Measurements from ENCODE around the gene SMIM41.

SMIM41 gene

DNA sequence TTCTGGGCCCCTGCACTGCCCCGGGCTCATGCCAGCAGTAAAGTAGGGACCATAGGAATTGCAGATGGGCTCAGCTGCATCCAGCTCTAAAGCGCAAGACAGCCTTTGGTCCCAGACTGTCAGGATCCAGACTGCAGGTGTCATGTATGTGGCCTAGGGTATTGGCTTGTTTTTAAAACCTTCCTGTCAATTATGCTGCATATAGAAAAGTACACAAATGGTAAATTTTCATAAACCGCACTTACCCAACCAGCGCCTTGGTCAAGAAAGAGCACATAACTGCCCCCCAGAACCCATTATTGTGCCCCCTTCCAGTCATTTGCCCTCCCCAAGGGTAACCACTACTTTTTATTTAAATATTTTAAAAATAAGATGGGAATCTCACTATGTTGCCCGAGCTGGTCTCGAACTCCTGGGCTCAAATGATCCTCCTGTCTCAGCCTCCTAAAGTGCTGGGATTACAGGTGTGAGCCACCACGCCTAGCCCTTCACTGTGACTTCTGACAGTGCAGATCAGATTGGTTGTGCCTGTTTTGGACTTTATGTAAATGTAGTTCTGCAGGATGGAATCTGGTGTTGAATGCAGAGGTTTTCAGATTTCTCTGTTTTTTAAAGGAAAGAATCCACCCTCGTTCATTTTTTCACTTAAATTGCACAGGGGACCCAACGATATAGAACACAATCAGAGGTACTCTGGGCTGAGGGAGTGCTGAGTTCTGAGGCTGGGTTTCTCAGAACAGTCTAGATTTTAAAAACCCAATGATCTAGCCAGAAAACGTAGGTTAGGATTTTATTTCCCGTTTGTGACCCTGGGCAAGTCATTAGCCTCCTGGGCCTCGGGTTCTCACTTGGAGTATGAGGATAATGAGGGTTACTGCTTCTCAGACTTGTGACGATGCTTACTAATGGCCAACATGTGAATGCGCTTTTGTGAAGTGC is 21.6 kb upstream of the SMIM41 start:
- CTCF ChIA-PET = interaction anchor here (0.9 to 45.6 kb wide), 3 partner anchors 11 to 25 kb away, joined by 3 to 1695 read pairs (median 9); no protein-coding TSS in a partner anchor
- no peak overlapping the region for H3K4me3 ChIP-seq (ENCODE audit: low read depth, low read length)
- TF ChIP-seq, protein P1, sequence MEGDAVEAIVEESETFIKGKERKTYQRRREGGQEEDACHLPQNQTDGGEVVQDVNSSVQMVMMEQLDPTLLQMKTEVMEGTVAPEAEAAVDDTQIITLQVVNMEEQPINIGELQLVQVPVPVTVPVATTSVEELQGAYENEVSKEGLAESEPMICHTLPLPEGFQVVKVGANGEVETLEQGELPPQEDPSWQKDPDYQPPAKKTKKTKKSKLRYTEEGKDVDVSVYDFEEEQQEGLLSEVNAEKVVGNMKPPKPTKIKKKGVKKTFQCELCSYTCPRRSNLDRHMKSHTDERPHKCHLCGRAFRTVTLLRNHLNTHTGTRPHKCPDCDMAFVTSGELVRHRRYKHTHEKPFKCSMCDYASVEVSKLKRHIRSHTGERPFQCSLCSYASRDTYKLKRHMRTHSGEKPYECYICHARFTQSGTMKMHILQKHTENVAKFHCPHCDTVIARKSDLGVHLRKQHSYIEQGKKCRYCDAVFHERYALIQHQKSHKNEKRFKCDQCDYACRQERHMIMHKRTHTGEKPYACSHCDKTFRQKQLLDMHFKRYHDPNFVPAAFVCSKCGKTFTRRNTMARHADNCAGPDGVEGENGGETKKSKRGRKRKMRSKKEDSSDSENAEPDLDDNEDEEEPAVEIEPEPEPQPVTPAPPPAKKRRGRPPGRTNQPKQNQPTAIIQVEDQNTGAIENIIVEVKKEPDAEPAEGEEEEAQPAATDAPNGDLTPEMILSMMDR (IDR thresholded peaks at IDR 0.05; ENCODE audit: insufficient read depth, low read length, missing control alignments) = no peak
- no peak for DNase-seq (ENCODE audit: low read depth, low spot score)
- POLR2A ChIA-PET = no interaction called here

DNA sequence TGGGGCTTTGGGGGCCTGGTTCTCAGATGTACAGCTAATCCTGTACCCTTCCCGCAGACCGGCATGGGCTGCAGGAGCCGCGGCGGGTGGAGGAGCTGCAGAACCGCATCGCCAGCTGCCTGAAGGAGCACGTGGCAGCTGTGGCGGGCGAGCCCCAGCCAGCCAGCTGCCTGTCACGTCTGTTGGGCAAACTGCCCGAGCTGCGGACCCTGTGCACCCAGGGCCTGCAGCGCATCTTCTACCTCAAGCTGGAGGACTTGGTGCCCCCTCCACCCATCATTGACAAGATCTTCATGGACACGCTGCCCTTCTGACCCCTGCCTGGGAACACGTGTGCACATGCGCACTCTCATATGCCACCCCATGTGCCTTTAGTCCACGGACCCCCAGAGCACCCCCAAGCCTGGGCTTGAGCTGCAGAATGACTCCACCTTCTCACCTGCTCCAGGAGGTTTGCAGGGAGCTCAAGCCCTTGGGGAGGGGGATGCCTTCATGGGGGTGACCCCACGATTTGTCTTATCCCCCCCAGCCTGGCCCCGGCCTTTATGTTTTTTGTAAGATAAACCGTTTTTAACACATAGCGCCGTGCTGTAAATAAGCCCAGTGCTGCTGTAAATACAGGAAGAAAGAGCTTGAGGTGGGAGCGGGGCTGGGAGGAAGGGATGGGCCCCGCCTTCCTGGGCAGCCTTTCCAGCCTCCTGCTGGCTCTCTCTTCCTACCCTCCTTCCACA is 20.7 kb upstream of the SMIM41 start:
- ChIA-PET POLR2A (interaction anchor here (1.9 kb wide), 1 partner anchor 7 kb away, joined by 5 read pairs; the partner anchor contains the start of gene NR4A1), CTCF (interaction anchor here (1.1 to 45.6 kb wide), 4 partner anchors 9 to 26 kb away, joined by 4 to 1695 read pairs (median 20); partner anchors contain the start of gene ATG101)
- H3K4me3 ChIP-seq (ENCODE audit: low read depth, low read length) = no peak overlapping the region
- TF ChIP-seq, protein P1 (IDR thresholded peaks at IDR 0.05; ENCODE audit: insufficient read depth, low read length, missing control alignments) = no peak
- DNase-seq (ENCODE audit: low read depth, low spot score) = no peak

DNA sequence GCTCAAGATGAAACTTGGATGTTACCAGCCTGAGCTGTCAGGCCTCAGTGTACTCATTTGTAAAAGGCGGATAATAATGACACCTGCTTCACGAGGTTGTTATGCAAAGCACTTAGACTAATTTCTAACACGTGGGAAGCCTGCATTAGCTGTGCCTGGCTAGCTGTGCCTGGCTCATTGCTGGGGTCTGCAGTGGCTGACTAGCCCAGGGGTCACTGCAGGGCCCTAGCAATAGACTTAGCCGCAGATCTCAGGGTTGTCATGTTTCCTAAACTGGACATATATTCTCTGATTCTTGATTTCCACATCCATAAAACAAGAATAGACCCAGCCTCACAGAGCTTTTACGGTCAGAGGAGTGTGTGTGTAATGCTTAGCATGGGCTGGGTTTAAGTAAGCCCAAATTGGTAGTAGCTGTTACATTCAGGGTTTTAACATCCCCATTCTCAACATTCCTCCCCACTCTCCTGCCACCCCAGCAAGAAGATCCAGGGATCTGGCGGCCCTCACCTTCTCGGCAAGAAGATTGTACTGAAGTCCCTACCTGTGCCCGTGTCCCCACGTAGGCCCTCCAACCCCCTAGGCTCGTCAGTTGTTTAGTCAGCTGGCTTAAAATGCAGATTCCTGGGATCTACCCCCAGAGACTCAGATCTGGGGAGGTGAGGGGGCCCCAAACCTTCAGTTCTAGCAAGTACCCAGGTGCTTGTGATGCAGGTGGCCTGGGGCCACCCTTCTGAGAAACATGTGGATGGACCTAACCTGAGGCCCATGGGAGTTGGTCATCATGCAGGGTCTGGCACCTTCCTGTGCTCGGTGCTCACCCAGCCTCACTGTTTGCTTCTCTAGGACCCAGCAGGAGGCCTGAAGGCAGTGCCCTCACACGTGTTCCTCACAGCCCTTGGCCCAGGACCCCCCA is 19.7 kb upstream of the SMIM41 start:
- H3K4me3 ChIP-seq (ENCODE audit: low read depth, low read length) = no peak overlapping the region
- TF ChIP-seq, protein P1 (IDR thresholded peaks at IDR 0.05; ENCODE audit: insufficient read depth, low read length, missing control alignments) = no peak
- CTCF ChIA-PET = interaction anchor here (1.1 to 45.6 kb wide), 5 partner anchors 8 to 27 kb away, joined by 4 to 1695 read pairs (median 5); partner anchors contain the start of gene ATG101
- POLR2A ChIA-PET = interaction anchor here (1.4 to 1.9 kb wide), 2 partner anchors 9 to 10 kb away, joined by 3 to 5 read pairs; partner anchors contain the start of genes ATG101 and NR4A1
- no peak for DNase-seq (ENCODE audit: low read depth, low spot score)

DNA sequence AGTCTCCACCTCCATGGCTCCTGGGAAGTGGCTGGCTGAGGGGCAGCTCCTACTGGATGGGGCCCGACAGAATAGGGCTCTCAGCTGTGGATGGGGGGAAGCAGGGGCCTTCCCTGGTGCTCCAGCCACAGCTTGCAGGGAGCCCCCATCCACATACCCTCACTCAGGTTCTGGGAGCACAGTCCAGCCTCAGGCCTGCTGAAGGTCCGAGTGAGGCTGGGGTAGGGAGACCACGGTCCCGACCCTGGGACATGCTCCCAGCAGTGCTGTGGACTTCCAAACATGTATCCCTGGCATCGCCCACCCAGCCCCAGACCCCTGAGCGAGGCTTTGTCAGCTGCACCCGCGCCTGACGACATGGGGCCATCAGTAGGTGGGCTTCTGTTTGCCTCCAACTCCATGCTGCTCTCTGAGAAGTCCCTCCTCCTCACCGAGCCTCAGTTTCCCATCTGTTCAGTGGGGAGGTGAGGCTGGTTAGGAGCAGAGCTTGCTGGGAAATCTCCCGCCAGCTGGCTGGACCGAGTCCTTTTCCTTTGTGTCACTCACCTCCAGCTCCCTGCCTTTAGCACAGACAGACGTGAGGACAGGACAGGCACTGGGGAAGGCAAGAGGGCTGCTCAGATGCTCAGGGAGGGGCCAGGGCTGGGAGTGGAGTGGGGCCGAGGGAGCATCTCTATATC is 18.9 kb upstream of the SMIM41 start:
- ChIA-PET CTCF (interaction anchor here (1.6 to 45.6 kb wide), 3 partner anchors 10 to 28 kb away, joined by 5 to 1695 read pairs (median 35); partner anchors contain the start of gene ATG101), POLR2A (interaction anchor here (1.4 to 1.9 kb wide), 2 partner anchors 9 kb away, joined by 3 to 5 read pairs; partner anchors contain the start of genes ATG101 and NR4A1)
- TF ChIP-seq, protein P1 (IDR thresholded peaks at IDR 0.05; ENCODE audit: insufficient read depth, low read length, missing control alignments) = no peak
- no peak overlapping the region for H3K4me3 ChIP-seq (ENCODE audit: low read depth, low read length)
- no peak for DNase-seq (ENCODE audit: low read depth, low spot score)

DNA sequence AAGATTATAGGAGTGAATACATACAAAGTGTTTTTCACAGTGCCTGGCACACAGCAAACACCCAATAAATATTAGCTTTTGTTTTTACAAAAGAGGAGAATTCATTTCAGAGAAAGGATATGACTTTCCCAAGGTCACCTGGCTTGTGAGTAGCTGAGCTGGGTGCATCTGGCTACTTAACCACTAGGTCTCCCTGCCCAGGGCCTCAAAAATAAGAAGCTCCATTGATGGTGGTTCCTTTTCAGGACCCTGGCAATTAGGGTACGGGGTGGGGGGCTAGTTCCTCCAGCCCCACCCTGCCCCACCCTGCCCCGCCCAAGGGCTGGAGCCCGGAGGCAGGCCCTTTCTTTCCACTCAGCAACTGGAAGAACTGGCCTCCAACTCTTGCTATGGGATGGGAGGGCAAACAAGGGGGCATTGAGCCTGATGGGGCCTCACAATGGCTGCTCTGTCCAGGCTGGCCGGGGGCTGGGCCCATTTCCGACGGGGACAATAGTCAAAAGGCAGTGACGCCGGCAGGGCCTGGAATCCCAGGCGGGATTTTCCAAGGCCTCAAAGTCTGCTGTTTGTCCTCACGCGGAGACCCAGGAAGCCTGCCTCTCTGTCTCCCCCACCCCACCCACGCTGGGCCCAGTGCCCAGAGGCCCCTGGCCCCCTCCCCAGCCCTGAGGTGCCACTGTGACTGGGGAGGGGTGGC is 17.9 kb upstream of the SMIM41 start:
- CTCF ChIA-PET = interaction anchor here (1.6 to 45.6 kb wide), 4 partner anchors 9 to 29 kb away, joined by 5 to 1695 read pairs (median 22); partner anchors contain the start of gene ATG101
- H3K4me3 ChIP-seq (ENCODE audit: low read depth, low read length) = no peak overlapping the region
- TF ChIP-seq, protein P1 (IDR thresholded peaks at IDR 0.05; ENCODE audit: insufficient read depth, low read length, missing control alignments) = no peak
- no peak for DNase-seq (ENCODE audit: low read depth, low spot score)
- POLR2A ChIA-PET = interaction anchor here (1.8 kb wide), 1 partner anchor 10 kb away, joined by 10 read pairs; the partner anchor contains the start of gene NR4A1

Measured in AG04449 (cell line).